Measurements from ENCODE around the gene BTBD17.

Gene BTBD17

GRCh38 chr17:74356646-74357465, 4.8 kb downstream of the BTBD17 start:
- no peak for DNase-seq

GRCh38 chr17:74355065-74355464, 6.6 kb downstream of the BTBD17 start:
- no peak for DNase-seq

GRCh38 chr17:74354561-74354960, 7.1 kb downstream of the BTBD17 start:
- no peak for DNase-seq

GRCh38 chr17:74354123-74354522, 7.5 kb downstream of the BTBD17 start:
- DNase-seq = no peak

- DNase-seq = no peak
These were observed 8.1 kb downstream of the BTBD17 start for GRCh38 chr17:74353446-74354060.

GRCh38 chr17:74351552-74352210, 10.0 kb downstream of the BTBD17 start:
- no peak for DNase-seq

- DNase-seq = no peak
These were observed 11.2 kb downstream of the BTBD17 start for GRCh38 chr17:74350486-74350885.

- no peak for DNase-seq
These were observed 12.5 kb downstream of the BTBD17 start for GRCh38 chr17:74349120-74349519.

- no peak for DNase-seq
These were observed 14.0 kb downstream of the BTBD17 start for GRCh38 chr17:74347646-74348045.

- no peak for DNase-seq
These were observed 16.0 kb downstream of the BTBD17 start for GRCh38 chr17:74345433-74346241.

- no peak for DNase-seq
These were observed 17.0 kb downstream of the BTBD17 start for GRCh38 chr17:74344658-74345057.

- DNase-seq = no peak
These were observed 18.0 kb downstream of the BTBD17 start for GRCh38 chr17:74343526-74344284.

- DNase-seq = no peak
These were observed 18.5 kb downstream of the BTBD17 start for GRCh38 chr17:74343121-74343520.

- no peak for DNase-seq
These were observed 19.4 kb downstream of the BTBD17 start for GRCh38 chr17:74342224-74342623.

- DNase-seq = no peak
These were observed 21.1 kb downstream of the BTBD17 start for GRCh38 chr17:74340470-74341023.

GRCh38 chr17:74339537-74340195, 22.0 kb downstream of the BTBD17 start:
- DNase-seq = no peak

- DNase-seq = no peak
These were observed 23.7 kb downstream of the BTBD17 start for GRCh38 chr17:74337834-74338500.

GRCh38 chr17:74336307-74336706, 25.4 kb downstream of the BTBD17 start:
- no peak for DNase-seq

- no peak for DNase-seq
These were observed 26.1 kb downstream of the BTBD17 start for GRCh38 chr17:74335529-74336062.

- no peak for DNase-seq
These were observed 27.2 kb downstream of the BTBD17 start for GRCh38 chr17:74334393-74335039.
